Lower leg skin (tissue), 4 donors: ENCODE data around the gene GPX1. TPM values are rescaled to one million over a fixed set of nuclear protein-coding genes. Genes with fewer than 3 reads are reported as not detected.

Source experiments
- DNase-seq, 2 donors: peaks; one replicate each; pipeline ENCODE4 v3.0.0-alpha.2; 2019; ENCODE audit warnings: low spot score in 2 of 2
- H3K4me3 ChIP-seq: fragments of 200-600 bp; sonication (generic); 2 replicates; pipeline ENCODE4 v1.5.1; 2017; ENCODE audit warnings: mild to moderate bottlenecking, low read depth; ENCODE audit not compliant: poor library complexity, severe bottlenecking
- CTCF ChIP-seq, 3 donors: fragments of 450-650 bp; IDR thresholded peaks; one replicate each; pipeline ENCODE4 v1.5.1; 2016; ENCODE audit warnings: antibody characterized with exemption in 3 of 3, mild to moderate bottlenecking in 3 of 3, moderate library complexity in 2 of 3
- POLR2A ChIP-seq, 2 donors: fragments of 450-650 bp; IDR thresholded peaks; one replicate each; pipeline ENCODE4 v1.6.1; 2016 to 2017; ENCODE audit warnings: antibody characterized with exemption in 2 of 2, mild to moderate bottlenecking in 1 of 2, moderate library complexity in 1 of 2
- WGBS, 2 donors: methylation state at CpG; one replicate each; pipeline ENCODE4 v1.1.5; 2018; 5-methylcytosine and 5-hydroxymethylcytosine counted together
- intact Hi-C: fragments of 100-400 bp; cut with DNase I; formaldehyde crosslinking; loops from one replicate; pipeline ENCODE4 v1.15.0; 2023; ENCODE audit warnings: low total_unique reads
- total RNA-seq, 4 donors: library from RNA; depleted of rRNA; stranded (reverse); fragments of >200 nt; gene quantifications; one replicate each; pipeline ENCODE4 v1.1.0, GENCODE V29; 2016

The GPX1 gene
- total RNA-seq, 4 donors from 2014 or later: 116 to 224 (median 161) TPM

- 95 to 98% methylated on average over 3 of the region's 3 CpGs for WGBS, 2 donors
- H3K4me3 ChIP-seq: no peak overlapping the region
- intact Hi-C loops: no loop called here
- TF ChIP-seq CTCF (IDR thresholded peaks at IDR 0.05) (no peak), POLR2A (IDR thresholded peaks at IDR 0.05) (no peak)
- no peak for DNase-seq
Observed at GRCh38 chr3:49311283-49311682, 46.9 kb downstream of the GPX1 start.

- no peak for TF ChIP-seq CTCF (IDR thresholded peaks at IDR 0.05)
- TF ChIP-seq POLR2A (IDR thresholded peaks at IDR 0.05): no peak
- intact Hi-C loops: no loop called here
- 96 to 100% methylated on average over 1 of the region's 1 CpG for WGBS, 2 donors
- H3K4me3 ChIP-seq: no peak overlapping the region
- DNase-seq: no peak
Observed at GRCh38 chr3:49310677-49311076, 47.5 kb downstream of the GPX1 start.

Other genes starting within 250 kb of the GPX1 start
- 100 to 1,000 TPM in 1 of 4 donors, 10 to 100 TPM in 3; 71.6 to 151 (median 77.4) TPM for gene USP19, start 237.5 kb downstream of the GPX1 start, total RNA-seq
- 100 to 1,000 TPM; 312 to 485 (median 356) TPM for gene LAMB2, start 225.3 kb downstream of the GPX1 start, total RNA-seq
- 10 to 100 TPM; 28.0 to 39.9 (median 33.7) TPM for gene CCDC71, start 192.0 kb downstream of the GPX1 start, total RNA-seq
- gene KLHDC8B, start 186.8 kb downstream of the GPX1 start, total RNA-seq: 10 to 100 TPM; 52.4 to 65.2 (median 56.0) TPM
- gene C3orf62, start 81.1 kb downstream of the GPX1 start, total RNA-seq: 1 to 10 TPM; 3.1 to 8.6 (median 5.0) TPM
- gene USP4, start 18.3 kb downstream of the GPX1 start, total RNA-seq: 10 to 100 TPM; 29.9 to 34.2 (median 31.5) TPM
- 100 to 1,000 TPM; 266 to 511 (median 312) TPM for gene RHOA, start 53.6 kb upstream of the GPX1 start, total RNA-seq
- 10 to 100 TPM in 3 of 4 donors, 1 to 10 TPM in 1; 6.6 to 26.4 (median 14.1) TPM for gene TCTA, start 54.1 kb upstream of the GPX1 start, total RNA-seq
- gene AMT, start 64.1 kb upstream of the GPX1 start, total RNA-seq: 1 to 10 TPM; 1.8 to 9.3 (median 5.4) TPM
- 1 to 10 TPM; 3.4 to 6.7 (median 5.9) TPM for gene NICN1, start 71.0 kb upstream of the GPX1 start, total RNA-seq
- 10 to 100 TPM; 43.0 to 88.0 (median 65.5) TPM for gene DAG1, start 111.9 kb upstream of the GPX1 start, total RNA-seq
- under 1 TPM; 0.04 to 0.36 (median 0.14) TPM for gene BSN, start 196.1 kb upstream of the GPX1 start, total RNA-seq